GM18505 (cell line): ENCODE measurements around the gene AGMAT.

Source experiments
- ATAC-seq: cut with Tn5 transposase; IDR thresholded peaks from one replicate; pipeline ENCODE4 v1.9.1; 2021; ENCODE audit not compliant: unreplicated experiment
- POLR2A ChIP-seq: IDR thresholded peaks from 4 replicates; pipeline ENCODE4 v1.6.1; 2011; ENCODE audit warnings: borderline replicate concordance; ENCODE audit not compliant: insufficient read depth, insufficient read length; ENCODE audit errors: extremely low read depth

The AGMAT gene

GRCh38 chr1:15598436-15598835 is 13.6 kb upstream of the AGMAT start:
- TF ChIP-seq POLR2A, result no peak
- ATAC-seq, result no peak

DNA sequence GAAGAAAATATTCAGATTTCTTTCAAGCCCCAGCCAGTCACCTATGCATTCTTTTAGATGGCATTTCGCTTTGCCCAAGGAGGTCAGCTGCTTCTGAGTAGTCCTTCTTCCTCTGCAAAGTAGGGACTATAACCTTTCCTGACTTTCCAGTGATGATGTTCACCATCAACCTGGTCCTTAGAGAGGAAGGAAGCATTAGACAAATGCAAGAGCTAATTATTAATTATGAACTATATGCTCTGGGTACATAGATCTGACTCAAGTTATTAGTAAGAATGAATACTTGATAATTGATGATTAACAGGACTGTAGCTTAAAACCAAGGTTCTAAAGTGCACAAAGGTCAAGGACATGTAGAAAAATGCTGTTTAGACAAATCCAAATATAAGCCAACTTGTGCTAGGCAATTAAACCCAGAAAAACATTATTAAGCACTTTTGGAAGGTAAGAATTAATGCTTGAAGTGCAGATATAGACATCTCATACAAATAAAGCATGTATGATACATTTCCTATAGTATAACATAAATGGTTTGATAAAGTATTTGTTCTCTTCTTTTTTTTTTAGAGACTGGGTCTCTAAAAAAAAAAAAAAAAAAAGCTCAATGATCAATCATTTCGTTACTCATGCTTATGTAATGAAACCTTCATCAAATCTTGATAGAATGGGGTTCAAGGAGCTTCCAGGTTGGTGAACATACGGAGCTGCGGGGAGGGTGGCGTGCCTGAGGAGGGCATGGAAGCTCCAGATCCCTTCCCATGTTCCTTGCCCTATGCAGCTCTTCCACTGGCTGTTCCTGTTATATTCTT is 11.2 kb upstream of the AGMAT start:
- no peak for ATAC-seq
- no peak for TF ChIP-seq POLR2A

DNA sequence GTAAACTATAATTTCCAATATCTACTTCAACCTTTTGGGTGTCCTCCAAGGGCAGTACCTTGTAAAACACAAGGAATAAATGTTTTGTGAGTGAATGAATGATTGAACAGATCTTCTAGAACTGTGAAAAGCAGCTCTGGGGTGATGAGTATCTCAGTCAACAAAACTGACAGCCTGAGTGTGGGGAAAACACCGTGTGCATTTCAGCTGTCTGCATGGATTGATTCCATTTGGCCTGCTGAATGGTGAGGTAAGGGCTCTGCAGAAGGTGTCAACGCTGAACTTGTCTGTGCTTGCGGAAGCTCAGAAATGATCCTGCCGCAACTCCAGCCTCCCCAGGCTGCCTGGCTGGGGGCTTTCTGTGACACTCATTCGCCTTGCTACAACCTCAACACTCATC is 7.4 kb upstream of the AGMAT start:
- no peak for ATAC-seq
- no peak for TF ChIP-seq POLR2A

- no peak for ATAC-seq
- TF ChIP-seq POLR2A, result no peak
Observed at GRCh38 chr1:15583016-15583706, 1.7 kb downstream of the AGMAT start.

- no peak for ATAC-seq
- TF ChIP-seq POLR2A, result no peak
Observed at GRCh38 chr1:15579683-15580047, 5.2 kb downstream of the AGMAT start.

- no peak for ATAC-seq
- peak; percentile 30 for TF ChIP-seq POLR2A
Observed at GRCh38 chr1:15578921-15579682, 5.7 kb downstream of the AGMAT start.

DNA sequence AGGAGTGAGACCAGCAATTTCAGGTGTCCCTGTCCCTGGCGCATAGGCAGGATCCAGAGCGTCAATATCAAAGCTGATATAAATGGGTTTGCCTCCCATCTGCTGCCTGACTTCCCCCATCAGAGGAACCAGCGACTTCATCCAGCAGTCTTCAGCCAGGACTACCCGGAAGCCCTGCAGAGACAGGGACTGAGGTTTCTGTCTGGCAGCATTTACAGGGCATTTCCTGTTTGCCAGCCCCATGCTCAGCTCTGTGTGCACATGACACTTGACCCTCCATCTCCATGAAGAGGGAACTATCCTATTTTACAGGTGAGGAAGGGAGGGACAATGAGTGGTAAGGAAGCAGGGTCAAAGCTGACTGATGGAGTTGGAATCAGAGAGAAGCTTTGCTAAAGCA is 7.2 kb downstream of the AGMAT start:
- TF ChIP-seq POLR2A, result no peak
- ATAC-seq, result no peak

GRCh38 chr1:15575549-15576150 is 9.2 kb downstream of the AGMAT start:
- TF ChIP-seq POLR2A, result no peak
- no peak for ATAC-seq

- ATAC-seq, result no peak
- TF ChIP-seq POLR2A, result no peak
Observed at GRCh38 chr1:15574741-15575140, 10.1 kb downstream of the AGMAT start.

- no peak for ATAC-seq
- TF ChIP-seq POLR2A, result no peak
Observed at GRCh38 chr1:15573477-15573876, 11.4 kb downstream of the AGMAT start.

- no peak for TF ChIP-seq POLR2A
- ATAC-seq, result no peak
Observed at GRCh38 chr1:15571266-15571665, 13.6 kb downstream of the AGMAT start.

- ATAC-seq, result no peak
- no peak for TF ChIP-seq POLR2A
Observed at GRCh38 chr1:15570861-15571260, 14.0 kb downstream of the AGMAT start.

DNA sequence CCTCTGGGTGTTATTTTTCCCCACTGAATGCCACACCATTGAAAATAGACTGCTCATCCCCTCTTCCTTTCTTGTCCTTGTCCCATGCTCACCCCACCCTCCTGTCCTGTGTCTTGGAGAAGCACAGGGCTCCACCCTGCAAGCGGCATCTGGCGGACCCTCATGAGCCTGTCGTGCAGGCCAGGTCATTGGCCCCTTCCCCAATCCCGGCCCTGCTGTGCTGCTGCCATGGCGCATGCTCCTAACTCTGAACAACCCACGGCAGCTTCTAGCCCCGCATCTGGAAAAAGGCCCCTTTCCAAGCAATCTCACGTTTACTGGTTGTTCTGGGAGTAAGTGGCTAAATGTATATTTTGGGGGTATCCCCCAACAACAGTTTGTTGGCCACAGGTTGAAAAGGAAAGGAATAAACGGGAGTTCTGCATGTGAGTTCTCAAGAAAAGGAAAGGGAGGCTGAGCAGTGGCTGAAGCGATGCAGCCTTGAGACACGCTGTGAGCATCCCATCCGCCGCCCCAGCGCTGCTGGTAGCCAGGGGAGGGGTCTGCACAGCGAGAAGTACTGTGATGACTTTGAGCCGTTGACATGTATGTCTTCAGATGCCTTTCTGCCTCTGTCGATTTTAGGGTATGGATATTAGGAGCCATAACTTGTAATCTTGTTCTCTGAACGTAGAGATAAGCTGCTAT is 16.3 kb downstream of the AGMAT start:
- no peak for ATAC-seq

More for the DNA sequence above, 16.3 kb downstream of the AGMAT start:
- TF ChIP-seq POLR2A, result no peak
